Epidermal melanocyte (primary cell): ENCODE results near the gene CDC42EP1.

Source experiments
- DNase-seq: peaks from one replicate; pipeline ENCODE4 v3.0.0; 2011; ENCODE audit warnings: low spot score; ENCODE audit not compliant: insufficient read length

Gene CDC42EP1

GRCh38 chr22:37559521-37559900, 769 bp upstream of the CDC42EP1 start:
- no peak for DNase-seq

GRCh38 chr22:37560608-37561211, 430 bp downstream of the CDC42EP1 start:
- DNase-seq = no peak

GRCh38 chr22:37561212-37562048, 1.1 kb downstream of the CDC42EP1 start:
- DNase-seq = peak; percentile 87

- no peak for DNase-seq
These were observed 2.0 kb downstream of the CDC42EP1 start for GRCh38 chr22:37562049-37562875.

- DNase-seq = peak; percentile 79
These were observed 3.1 kb downstream of the CDC42EP1 start for GRCh38 chr22:37563153-37564081.

GRCh38 chr22:37564111-37564711, 3.9 kb downstream of the CDC42EP1 start:
- DNase-seq = no peak

- no peak for DNase-seq
These were observed 5.5 kb downstream of the CDC42EP1 start for GRCh38 chr22:37565830-37566229.

- no peak for DNase-seq
These were observed 6.1 kb downstream of the CDC42EP1 start for GRCh38 chr22:37566329-37566837.

- peak; percentile 71 for DNase-seq
These were observed 6.9 kb downstream of the CDC42EP1 start for GRCh38 chr22:37566903-37567798.

- DNase-seq = no peak
These were observed 7.7 kb downstream of the CDC42EP1 start for GRCh38 chr22:37568012-37568411.

- DNase-seq = no peak
These were observed 8.2 kb downstream of the CDC42EP1 start for GRCh38 chr22:37568448-37569008.

GRCh38 chr22:37569009-37569920, 9.0 kb downstream of the CDC42EP1 start:
- no peak for DNase-seq

- no peak for DNase-seq
These were observed 9.8 kb downstream of the CDC42EP1 start for GRCh38 chr22:37569921-37570660.

- no peak for DNase-seq
These were observed 10.3 kb downstream of the CDC42EP1 start for GRCh38 chr22:37570661-37570976.

- no peak for DNase-seq
These were observed 11.1 kb downstream of the CDC42EP1 start for GRCh38 chr22:37571258-37571991.

GRCh38 chr22:37571992-37572373, 11.7 kb downstream of the CDC42EP1 start:
- DNase-seq = no peak
